Measurements from ENCODE around the gene FBLN1. TPM values are rescaled to one million over a fixed set of nuclear protein-coding genes. Genes with fewer than 3 reads are reported as not detected.

The FBLN1 gene
- total and polyA plus RNA-seq, 2 donors (not counting 3 experiments of a cell fraction or from before 2014, with no cell fraction given), result 1.2 to 4.0 TPM

GRCh38 chr22:45483319-45483718 lies 19.4 kb upstream of the FBLN1 start:
- Histone ChIP-seq H3K27ac (ENCODE audit: insufficient read depth, low read depth, low read length) (no peak overlapping the region), H3K27me3 (ENCODE audit: control insufficient read depth in 2 of 2, insufficient read depth in 2 of 2, low read length in 2 of 2) (peaks cover 2 to 4% of the 10 kb centered on the region in 2 experiments), H3K79me2 (ENCODE audit: control insufficient read depth, insufficient read depth, low read length) (no peaks in the 10 kb centered on the region), H3K9ac (replicated peaks; ENCODE audit: extremely low read depth, insufficient read depth, low read length) (no peak overlapping the region), H3K4me1 (ENCODE audit: control insufficient read depth, extremely low read depth, insufficient read depth, low read length) (no peaks in the 10 kb centered on the region), H3K9me3 (replicated peaks; ENCODE audit: control insufficient read depth, insufficient read depth, low read length) (no peaks in the 10 kb centered on the region), H4K20me1 (replicated peaks; ENCODE audit: control insufficient read depth, extremely low read depth, insufficient read depth, low read length) (no peaks in the 10 kb centered on the region), H3K9me1 (replicated peaks; ENCODE audit: control insufficient read depth, extremely low read depth, insufficient read depth, low read length) (no peaks in the 10 kb centered on the region), H3K4me3 (replicated peaks in 1 of 3; ENCODE audit: insufficient read depth in 1 of 3, low read depth in 1 of 3, low read length in 3 of 3) (no peak overlapping the region), H3K4me2 (ENCODE audit: insufficient read depth, low read length) (no peak overlapping the region), H3K36me3 (ENCODE audit: control insufficient read depth in 2 of 2, extremely low read depth in 1 of 2, insufficient read depth in 2 of 2, low read length in 2 of 2) (no peaks in the 10 kb centered on the region), H2AFZ (ENCODE audit: low read depth, low read length) (no peak overlapping the region)
- FAIRE-seq (no peak), DNase-seq (ENCODE audit: low read depth, low spot score) (no peak)
- TF ChIP-seq GATA2 (IDR thresholded peaks at IDR 0.05; ENCODE audit: insufficient read depth, insufficient read length, low read depth, low read length) (no peak), EZH2 (IDR thresholded peaks at IDR 0.05; ENCODE audit: borderline replicate concordance, low read depth, low read length, severe bottlenecking) (no peak), FOS (IDR thresholded peaks at IDR 0.05; ENCODE audit: borderline replicate concordance, insufficient read depth, low read length) (no peak), MYC (IDR thresholded peaks at IDR 0.05; ENCODE audit: low read depth, low read length) (no peak), CTCF (IDR thresholded peaks at IDR 0.05; ENCODE audit: extremely low read depth in 1 of 2, insufficient read depth in 1 of 2, low read depth in 1 of 2, low read length in 2 of 2) (no peak)
- BruUV-seq (replicated peaks), result no TSS peak
- dilution Hi-C loops (cut with MboI; ENCODE audit: extremely low pct_ligation_motif_present, low sequenced_read_pairs) (no loop called here), intact Hi-C loops (cut with micrococcal nuclease) (no loop called here)
- CTCF ChIA-PET, result no interaction called here
- POLR2A ChIA-PET, result no interaction called here

- Histone ChIP-seq H3K4me3 (replicated peaks in 1 of 3; ENCODE audit: insufficient read depth in 1 of 3, low read depth in 1 of 3, low read length in 3 of 3) (no peak overlapping the region), H3K9me3 (replicated peaks; ENCODE audit: control insufficient read depth, insufficient read depth, low read length) (no peaks in the 10 kb centered on the region), H3K9ac (replicated peaks; ENCODE audit: extremely low read depth, insufficient read depth, low read length) (no peak overlapping the region), H3K36me3 (ENCODE audit: control insufficient read depth in 2 of 2, extremely low read depth in 1 of 2, insufficient read depth in 2 of 2, low read length in 2 of 2) (no peaks in the 10 kb centered on the region), H3K27ac (ENCODE audit: insufficient read depth, low read depth, low read length) (no peak overlapping the region), H3K79me2 (ENCODE audit: control insufficient read depth, insufficient read depth, low read length) (no peaks in the 10 kb centered on the region), H3K9me1 (replicated peaks; ENCODE audit: control insufficient read depth, extremely low read depth, insufficient read depth, low read length) (no peaks in the 10 kb centered on the region), H3K4me1 (ENCODE audit: control insufficient read depth, extremely low read depth, insufficient read depth, low read length) (no peaks in the 10 kb centered on the region), H2AFZ (ENCODE audit: low read depth, low read length) (no peak overlapping the region), H3K4me2 (ENCODE audit: insufficient read depth, low read length) (no peak overlapping the region), H3K27me3 (ENCODE audit: control insufficient read depth in 2 of 2, insufficient read depth in 2 of 2, low read length in 2 of 2) (peaks cover 3 to 4% of the 10 kb centered on the region in 2 experiments), H4K20me1 (replicated peaks; ENCODE audit: control insufficient read depth, extremely low read depth, insufficient read depth, low read length) (no peaks in the 10 kb centered on the region)
- CTCF ChIA-PET, result no interaction called here
- no TSS peak for BruUV-seq (replicated peaks)
- dilution Hi-C loops (cut with MboI; ENCODE audit: extremely low pct_ligation_motif_present, low sequenced_read_pairs), result no loop called here
- DNase-seq (ENCODE audit: low read depth, low spot score) (no peak), FAIRE-seq (no peak)
- TF ChIP-seq MYC (IDR thresholded peaks at IDR 0.05; ENCODE audit: low read depth, low read length) (no peak), MAX (IDR thresholded peaks at IDR 0.05; ENCODE audit: insufficient read depth, insufficient read length) (no peak), CTCF (IDR thresholded peaks at IDR 0.05; ENCODE audit: extremely low read depth in 1 of 2, insufficient read depth in 1 of 2, low read depth in 1 of 2, low read length in 2 of 2) (no peak), POLR2A (IDR thresholded peaks at IDR 0.05; ENCODE audit: low read depth, low read length) (no peak)
- POLR2A ChIA-PET, result no interaction called here
- intact Hi-C loops (cut with micrococcal nuclease), result no loop called here
Observed at GRCh38 chr22:45483918-45484499, 18.7 kb upstream of the FBLN1 start.

Measured in endothelial cell of umbilical vein (primary cell).